BLaER1 (cell line): ENCODE results near the gene PLXNA1.

Experiments
- H3K27ac ChIP-seq: shearing (Covaris generic); formaldehyde crosslinking; 2 replicates; pipeline ENCODE4 v1.8.1; 2022
- H3K27me3 ChIP-seq: shearing (Covaris generic); formaldehyde crosslinking; 2 replicates; pipeline ENCODE4 v1.8.1; 2022
- H3K36me3 ChIP-seq: shearing (Covaris generic); formaldehyde crosslinking; 2 replicates; pipeline ENCODE4 v1.8.1; 2022
- H3K4me1 ChIP-seq: shearing (Covaris generic); formaldehyde crosslinking; 2 replicates; pipeline ENCODE4 v1.8.1; 2022
- H3K4me2 ChIP-seq: shearing (Covaris generic); formaldehyde crosslinking; 2 replicates; pipeline ENCODE4 v1.8.1; 2022
- H3K4me3 ChIP-seq: shearing (Covaris generic); formaldehyde crosslinking; 2 replicates; pipeline ENCODE4 v1.8.1; 2022
- H3K9ac ChIP-seq: shearing (Covaris generic); formaldehyde crosslinking; 2 replicates; pipeline ENCODE4 v1.8.1; 2022
- H3K9me3 ChIP-seq: shearing (Covaris generic); formaldehyde crosslinking; 2 replicates; pipeline ENCODE4 v1.8.1; 2022
- H4K20me1 ChIP-seq: shearing (Covaris generic); formaldehyde crosslinking; 2 replicates; pipeline ENCODE4 v1.8.1; 2022
- Cebpa-rat ChIP-seq: shearing (Covaris generic); IDR thresholded peaks from 2 replicates; pipeline ENCODE4 v1.8.1; 2022

The PLXNA1 gene

GRCh38 chr3:126976906-126977305 lies 6.0 kb upstream of the PLXNA1 start:
- Histone ChIP-seq H3K4me3 (no peak overlapping the region), H3K9ac (no peak overlapping the region), H3K4me2 (no peak overlapping the region), H3K36me3 (no peaks in the 10 kb centered on the region), H3K27ac (no peak overlapping the region), H3K4me1 (peaks cover 25% of the 10 kb centered on the region), H4K20me1 (peaks cover 12% of the 10 kb centered on the region; the same call in 1 of the 2 replicates), H3K9me3 (peaks cover 30% of the 10 kb centered on the region), H3K27me3 (peaks cover 15% of the 10 kb centered on the region; the same call in 1 of the 2 replicates)
- no peak for TF ChIP-seq Cebpa-rat

GRCh38 chr3:126977821-126978220 lies 5.1 kb upstream of the PLXNA1 start:
- H3K27me3 ChIP-seq: peaks cover 23% of the 10 kb centered on the region; the same call in 1 of the 2 replicates
- no peak overlapping the region for H3K27ac ChIP-seq
- peaks cover 15% of the 10 kb centered on the region; the same call in 1 of the 2 replicates for H4K20me1 ChIP-seq
- H3K4me2 ChIP-seq: no peak overlapping the region
- H3K9ac ChIP-seq: no peak overlapping the region
- no peaks in the 10 kb centered on the region for H3K36me3 ChIP-seq
- peaks cover 30% of the 10 kb centered on the region for H3K9me3 ChIP-seq
- TF ChIP-seq Cebpa-rat: no peak
- H3K4me3 ChIP-seq: no peak overlapping the region
- H3K4me1 ChIP-seq: peaks cover 26% of the 10 kb centered on the region

GRCh38 chr3:126978291-126978690 lies 4.6 kb upstream of the PLXNA1 start:
- Histone ChIP-seq H3K9ac (no peak overlapping the region), H3K4me2 (no peak overlapping the region), H3K4me3 (no peak overlapping the region), H3K36me3 (no peaks in the 10 kb centered on the region), H3K27ac (no peak overlapping the region), H3K27me3 (peaks cover 24% of the 10 kb centered on the region), H3K4me1 (peaks cover 26% of the 10 kb centered on the region), H4K20me1 (peaks cover 15% of the 10 kb centered on the region; the same call in 1 of the 2 replicates), H3K9me3 (peaks cover 28% of the 10 kb centered on the region)
- TF ChIP-seq Cebpa-rat: no peak

GRCh38 chr3:126979046-126979628 lies 3.8 kb upstream of the PLXNA1 start:
- Histone ChIP-seq H3K27ac (no peak overlapping the region), H3K4me2 (no peak overlapping the region; the same call in 1 of the 2 replicates), H3K36me3 (no peaks in the 10 kb centered on the region)

GRCh38 chr3:126980266-126980811 lies 2.6 kb upstream of the PLXNA1 start:
- H4K20me1 ChIP-seq: peaks cover 35% of the 10 kb centered on the region
- peaks cover 43% of the 10 kb centered on the region for H3K27me3 ChIP-seq
- no peak overlapping the region for H3K9ac ChIP-seq
- peaks cover 38% of the 10 kb centered on the region for H3K4me1 ChIP-seq
- H3K36me3 ChIP-seq: no peaks in the 10 kb centered on the region
- no peak overlapping the region for H3K27ac ChIP-seq
- H3K4me2 ChIP-seq: no peak overlapping the region
- peaks cover 8% of the 10 kb centered on the region for H3K9me3 ChIP-seq
- no peak for TF ChIP-seq Cebpa-rat
- no peak overlapping the region for H3K4me3 ChIP-seq

More at GRCh38 chr3:126979046-126979628, 3.8 kb upstream of the PLXNA1 start:
- H3K9ac ChIP-seq: no peak overlapping the region
- no peak for TF ChIP-seq Cebpa-rat
- peaks cover 34% of the 10 kb centered on the region for H3K4me1 ChIP-seq
- peaks cover 32% of the 10 kb centered on the region for H3K27me3 ChIP-seq
- no peak overlapping the region for H3K4me3 ChIP-seq
- H3K9me3 ChIP-seq: peaks cover 20% of the 10 kb centered on the region
- peaks cover 23% of the 10 kb centered on the region for H4K20me1 ChIP-seq

GRCh38 chr3:126982126-126982470 lies 817 bp upstream of the PLXNA1 start:
- peak overlapping the region; percentile 81 for H3K4me3 ChIP-seq
- H3K4me2 ChIP-seq: peak overlapping the region; percentile 99
- no peaks in the 10 kb centered on the region for H3K36me3 ChIP-seq
- H3K9ac ChIP-seq: no peak overlapping the region
- H4K20me1 ChIP-seq: peaks cover 52% of the 10 kb centered on the region
- no peaks in the 10 kb centered on the region for H3K9me3 ChIP-seq
- TF ChIP-seq Cebpa-rat: no peak
- peaks cover 38% of the 10 kb centered on the region for H3K4me1 ChIP-seq
- peaks cover 47% of the 10 kb centered on the region for H3K27me3 ChIP-seq
- H3K27ac ChIP-seq: no peak overlapping the region

GRCh38 chr3:126983276-126983652 lies 349 bp downstream of the PLXNA1 start:
- Histone ChIP-seq H3K4me1 (peaks cover 38% of the 10 kb centered on the region), H3K9me3 (no peaks in the 10 kb centered on the region), H3K4me2 (peak overlapping the region; percentile 99), H3K4me3 (peak overlapping the region; percentile 81), H4K20me1 (peaks cover 64% of the 10 kb centered on the region), H3K27ac (peak overlapping the region; percentile 60), H3K36me3 (no peaks in the 10 kb centered on the region), H3K9ac (peak overlapping the region; percentile 78), H3K27me3 (peaks cover 47% of the 10 kb centered on the region)
- no peak for TF ChIP-seq Cebpa-rat

GRCh38 chr3:126983653-126984390 lies 907 bp downstream of the PLXNA1 start:
- H3K9ac ChIP-seq: peak overlapping the region; percentile 78
- peaks cover 70% of the 10 kb centered on the region for H4K20me1 ChIP-seq
- H3K36me3 ChIP-seq: peaks cover 2% of the 10 kb centered on the region; the same call in 1 of the 2 replicates
- peak overlapping the region; percentile 81 for H3K4me3 ChIP-seq
- peak overlapping the region; percentile 99 for H3K4me2 ChIP-seq
- no peak for TF ChIP-seq Cebpa-rat
- H3K9me3 ChIP-seq: no peaks in the 10 kb centered on the region
- peaks cover 47% of the 10 kb centered on the region for H3K27me3 ChIP-seq
- H3K4me1 ChIP-seq: peaks cover 35% of the 10 kb centered on the region
- peak overlapping the region; percentile 60 for H3K27ac ChIP-seq

GRCh38 chr3:126984391-126985131 lies 1.6 kb downstream of the PLXNA1 start:
- Histone ChIP-seq H3K4me2 (peak overlapping the region; percentile 99), H4K20me1 (peaks cover 77% of the 10 kb centered on the region), H3K27me3 (peaks cover 47% of the 10 kb centered on the region), H3K4me1 (peaks cover 28% of the 10 kb centered on the region), H3K36me3 (peaks cover 10% of the 10 kb centered on the region; the same call in 1 of the 2 replicates), H3K4me3 (peak overlapping the region; percentile 81), H3K27ac (no peak overlapping the region), H3K9me3 (no peaks in the 10 kb centered on the region), H3K9ac (peak overlapping the region; percentile 78; the same call in 1 of the 2 replicates)
- TF ChIP-seq Cebpa-rat: no peak
